ENCODE results near the gene ST7. TPM values are rescaled to one million over a fixed set of nuclear protein-coding genes. Genes with fewer than 3 reads are reported as not detected.

ST7 gene
- polyA plus RNA-seq, 1 donor from 2014 or later: 4.4 TPM

DNA sequence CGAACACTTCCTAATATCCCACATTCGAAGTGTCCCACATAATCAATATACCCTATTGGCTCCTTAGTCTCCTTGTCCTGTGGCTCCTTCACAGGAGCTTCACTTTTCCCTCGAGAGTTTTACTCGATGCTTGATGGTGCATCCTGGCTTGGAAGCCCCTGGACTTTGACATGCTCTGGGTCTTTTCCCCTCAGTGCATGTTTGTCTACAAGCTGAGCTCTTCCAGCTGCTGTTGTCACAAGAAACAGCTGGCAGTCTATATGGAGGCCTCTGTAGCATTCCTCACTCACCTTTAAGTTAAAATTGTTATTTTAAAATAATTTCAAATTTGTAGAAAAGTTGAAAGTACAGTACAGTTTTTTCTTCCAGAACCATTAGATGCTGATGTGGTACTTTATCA, 27.1 kb downstream of the ST7 start:
- Mint-ChIP-seq H3K27me3 (no peaks in the 10 kb centered on the region), H3K4me1 (peaks cover 0 to 1% (median 0%) of the 10 kb centered on the region in 3 donors), H3K36me3 (no peaks in the 10 kb centered on the region), H3K27ac (no peak overlapping the region), H3K9me3 (no peaks in the 10 kb centered on the region), H3K4me3 (no peak overlapping the region)

DNA sequence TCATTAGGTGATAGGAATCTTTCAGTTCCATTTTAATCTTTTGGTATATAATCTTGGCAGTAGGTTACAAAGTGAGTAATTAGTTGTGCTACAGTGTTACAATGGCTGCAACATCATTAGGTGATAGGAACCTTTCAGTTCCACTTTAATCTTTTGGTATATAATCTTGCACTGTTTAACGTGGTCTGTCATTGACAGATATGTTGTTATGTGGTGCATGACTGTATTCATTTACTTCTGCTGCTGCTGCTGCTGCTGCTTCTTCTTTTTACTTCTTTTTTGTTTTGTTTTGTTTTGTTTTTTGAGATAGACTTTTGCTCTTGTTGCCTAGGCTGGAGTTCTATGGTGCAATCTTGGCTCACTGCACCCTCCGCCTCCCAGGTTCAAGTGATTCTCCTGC, 28.6 kb downstream of the ST7 start:
- Mint-ChIP-seq H3K27me3 (no peaks in the 10 kb centered on the region), H3K36me3 (no peaks in the 10 kb centered on the region), H3K4me1 (peaks cover 0 to 1% (median 0%) of the 10 kb centered on the region in 3 donors), H3K4me3 (no peak overlapping the region), H3K27ac (no peak overlapping the region), H3K9me3 (no peaks in the 10 kb centered on the region)

GRCh38 chr7:116984511-116984910, 31.2 kb downstream of the ST7 start:
- peak overlapping the region in 1 of 3 donors; percentile 47 for H3K27ac Mint-ChIP-seq
- peaks cover 0 to 1% (median 0%) of the 10 kb centered on the region in 3 donors for H3K4me1 Mint-ChIP-seq
- H3K36me3 Mint-ChIP-seq: no peaks in the 10 kb centered on the region
- no peak overlapping the region for H3K4me3 Mint-ChIP-seq
- H3K9me3 Mint-ChIP-seq: no peaks in the 10 kb centered on the region
- no peaks in the 10 kb centered on the region for H3K27me3 Mint-ChIP-seq

DNA sequence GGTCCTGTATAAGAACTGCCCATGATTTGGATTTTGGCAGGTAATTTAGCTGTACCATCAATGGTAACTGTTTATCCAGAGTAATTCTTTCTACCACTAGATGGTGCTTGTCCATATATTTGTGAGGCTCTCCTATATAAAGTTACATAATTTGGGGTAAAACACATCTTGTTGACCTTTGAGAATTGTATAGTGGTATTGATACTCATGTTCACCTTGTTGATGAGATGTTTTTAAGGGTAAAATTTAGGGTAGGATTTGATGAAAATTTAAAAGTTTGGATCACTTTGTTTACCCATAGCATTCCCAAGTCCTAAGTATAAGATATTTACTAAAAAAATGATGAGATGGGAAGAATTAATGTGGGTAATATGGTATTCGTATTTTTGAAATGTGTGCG, 31.6 kb downstream of the ST7 start:
- no peaks in the 10 kb centered on the region for H3K27me3 Mint-ChIP-seq
- peak overlapping the region in 1 of 3 donors; percentile 47 for H3K27ac Mint-ChIP-seq
- H3K36me3 Mint-ChIP-seq: no peaks in the 10 kb centered on the region
- H3K9me3 Mint-ChIP-seq: no peaks in the 10 kb centered on the region
- no peak overlapping the region for H3K4me3 Mint-ChIP-seq
- peaks cover 0 to 1% (median 0%) of the 10 kb centered on the region in 3 donors for H3K4me1 Mint-ChIP-seq

- Mint-ChIP-seq H3K9me3 (no peaks in the 10 kb centered on the region), H3K36me3 (no peaks in the 10 kb centered on the region), H3K4me1 (peaks cover 0 to 1% (median 0%) of the 10 kb centered on the region in 3 donors), H3K4me3 (no peak overlapping the region), H3K27me3 (no peaks in the 10 kb centered on the region), H3K27ac (no peak overlapping the region)
Measured at GRCh38 chr7:116985575-116985974, 32.3 kb downstream of the ST7 start.

- Mint-ChIP-seq H3K4me3 (no peak overlapping the region), H3K36me3 (no peaks in the 10 kb centered on the region), H3K4me1 (peaks cover 0 to 1% (median 0%) of the 10 kb centered on the region in 3 donors), H3K27me3 (no peaks in the 10 kb centered on the region), H3K9me3 (peaks cover 0 to 5% (median 2%) of the 10 kb centered on the region in 3 donors), H3K27ac (no peak overlapping the region)
Measured at GRCh38 chr7:116986611-116987565, 33.6 kb downstream of the ST7 start.

- H3K4me1 Mint-ChIP-seq: peaks cover 0 to 1% (median 0%) of the 10 kb centered on the region in 3 donors
- H3K4me3 Mint-ChIP-seq: no peak overlapping the region
- no peaks in the 10 kb centered on the region for H3K27me3 Mint-ChIP-seq
- H3K27ac Mint-ChIP-seq: no peak overlapping the region
- peaks cover 0 to 5% (median 2%) of the 10 kb centered on the region in 3 donors for H3K9me3 Mint-ChIP-seq
- no peaks in the 10 kb centered on the region for H3K36me3 Mint-ChIP-seq
Measured at GRCh38 chr7:116988363-116988989, 35.2 kb downstream of the ST7 start.

DNA sequence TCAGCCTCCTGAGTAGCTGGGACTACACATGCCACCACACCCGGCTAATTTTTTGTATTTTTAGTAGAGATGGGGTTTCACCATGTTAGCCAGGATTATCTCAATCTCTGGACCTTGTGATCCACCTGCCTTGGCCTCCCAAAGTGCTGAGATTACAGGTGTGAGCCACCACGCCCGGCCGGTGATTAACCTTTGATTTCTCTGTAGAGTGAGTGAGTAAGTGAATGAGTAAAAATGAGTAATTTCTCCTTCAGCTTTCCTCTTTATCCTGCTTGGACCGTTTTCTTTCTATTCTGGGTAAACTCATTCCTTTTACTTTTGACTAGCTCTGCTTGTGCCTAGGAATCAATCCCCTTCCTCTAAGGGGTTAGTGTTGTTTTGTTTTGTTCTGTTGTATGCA, 36.8 kb downstream of the ST7 start:
- H3K4me3 Mint-ChIP-seq: no peak overlapping the region
- H3K27ac Mint-ChIP-seq: no peak overlapping the region
- no peaks in the 10 kb centered on the region for H3K36me3 Mint-ChIP-seq
- peaks cover 0 to 3% (median 0%) of the 10 kb centered on the region in 3 donors for H3K4me1 Mint-ChIP-seq
- H3K9me3 Mint-ChIP-seq: peaks cover 0 to 5% (median 2%) of the 10 kb centered on the region in 3 donors
- no peaks in the 10 kb centered on the region for H3K27me3 Mint-ChIP-seq

GRCh38 chr7:116991233-116991632, 37.9 kb downstream of the ST7 start:
- Mint-ChIP-seq H3K4me3 (no peak overlapping the region), H3K27me3 (no peaks in the 10 kb centered on the region), H3K27ac (no peak overlapping the region), H3K9me3 (peaks cover 0 to 5% (median 2%) of the 10 kb centered on the region in 3 donors), H3K4me1 (peaks cover 0 to 3% (median 0%) of the 10 kb centered on the region in 3 donors), H3K36me3 (no peaks in the 10 kb centered on the region)

- Mint-ChIP-seq H3K4me1 (peaks cover 0 to 2% (median 0%) of the 10 kb centered on the region in 3 donors), H3K4me3 (no peak overlapping the region), H3K9me3 (peaks cover 0 to 5% (median 2%) of the 10 kb centered on the region in 3 donors)
Measured at GRCh38 chr7:116994611-116995010, 41.3 kb downstream of the ST7 start.

GRCh38 chr7:116997972-116998371, 44.7 kb downstream of the ST7 start:
- Mint-ChIP-seq H3K9me3 (no peaks in the 10 kb centered on the region), H3K27ac (no peak overlapping the region), H3K4me1 (peaks cover 0 to 2% (median 2%) of the 10 kb centered on the region in 3 donors), H3K36me3 (peaks cover 3% of the 10 kb centered on the region), H3K4me3 (no peak overlapping the region), H3K27me3 (no peaks in the 10 kb centered on the region)

More at GRCh38 chr7:116994611-116995010, 41.3 kb downstream of the ST7 start:
- H3K27me3 Mint-ChIP-seq: no peaks in the 10 kb centered on the region
- no peak overlapping the region for H3K27ac Mint-ChIP-seq
- H3K36me3 Mint-ChIP-seq: peaks cover 1% of the 10 kb centered on the region

DNA sequence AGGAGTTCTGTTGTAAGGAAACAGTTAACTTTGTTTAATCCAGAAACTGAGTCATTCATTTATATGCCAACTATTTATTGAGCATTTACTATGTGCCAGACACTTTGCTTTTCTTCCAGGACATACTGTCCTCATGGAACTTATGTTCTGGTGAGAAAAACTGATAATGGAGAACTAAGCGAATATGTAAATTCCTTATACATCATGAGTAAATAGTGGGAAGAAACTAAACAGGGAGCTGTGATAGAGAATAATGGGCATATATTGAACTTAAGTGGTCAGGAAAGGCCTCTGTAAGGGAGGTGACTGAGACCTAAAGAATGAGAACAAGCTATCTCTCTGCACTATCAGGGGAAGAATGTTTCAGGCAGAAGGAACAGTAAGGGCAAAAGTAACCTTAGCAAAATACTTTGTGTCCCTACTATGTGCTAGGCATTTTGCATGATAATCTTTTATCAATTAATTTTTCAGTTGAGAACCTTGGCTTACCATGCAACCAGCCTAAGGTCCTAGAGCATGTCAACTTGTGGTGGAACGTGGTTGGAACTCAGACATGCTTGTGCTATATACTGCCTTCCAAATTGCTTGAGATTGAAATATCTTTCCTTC, 45.4 kb downstream of the ST7 start:
- Mint-ChIP-seq H3K4me1 (peaks cover 0 to 2% (median 2%) of the 10 kb centered on the region in 3 donors), H3K27me3 (no peaks in the 10 kb centered on the region), H3K9me3 (no peaks in the 10 kb centered on the region), H3K4me3 (no peak overlapping the region), H3K27ac (no peak overlapping the region), H3K36me3 (peaks cover 5% of the 10 kb centered on the region)

DNA sequence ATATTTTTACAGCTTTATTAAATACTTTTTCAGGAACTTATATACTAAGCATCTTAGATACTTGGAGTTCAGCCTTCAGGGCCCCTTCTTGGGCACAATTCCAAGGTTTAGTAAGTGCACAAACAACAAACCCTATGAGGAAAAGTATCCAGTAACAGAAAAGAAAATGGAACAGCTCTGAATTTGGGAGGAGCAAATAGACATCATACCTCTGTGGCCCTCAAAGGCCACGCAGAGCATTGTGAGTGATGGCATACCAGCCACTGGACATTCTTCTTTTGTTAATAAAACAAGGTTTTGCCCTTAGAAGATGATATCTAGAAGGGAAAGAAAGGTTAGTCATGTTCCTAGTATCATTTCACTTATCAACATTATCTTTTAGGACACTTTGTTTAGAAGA, 46.0 kb downstream of the ST7 start:
- Mint-ChIP-seq H3K27me3 (no peaks in the 10 kb centered on the region), H3K36me3 (peaks cover 5% of the 10 kb centered on the region), H3K4me1 (peaks cover 0 to 2% (median 2%) of the 10 kb centered on the region in 3 donors), H3K27ac (no peak overlapping the region), H3K4me3 (no peak overlapping the region), H3K9me3 (no peaks in the 10 kb centered on the region)

- H3K27ac Mint-ChIP-seq: no peak overlapping the region
- H3K36me3 Mint-ChIP-seq: peaks cover 5% of the 10 kb centered on the region
- no peak overlapping the region for H3K4me3 Mint-ChIP-seq
- H3K27me3 Mint-ChIP-seq: no peaks in the 10 kb centered on the region
- peaks cover 0 to 1% (median 0%) of the 10 kb centered on the region in 3 donors for H3K9me3 Mint-ChIP-seq
- peaks cover 0 to 2% (median 0%) of the 10 kb centered on the region in 3 donors for H3K4me1 Mint-ChIP-seq
Measured at GRCh38 chr7:117001283-117001682, 48.0 kb downstream of the ST7 start.

DNA sequence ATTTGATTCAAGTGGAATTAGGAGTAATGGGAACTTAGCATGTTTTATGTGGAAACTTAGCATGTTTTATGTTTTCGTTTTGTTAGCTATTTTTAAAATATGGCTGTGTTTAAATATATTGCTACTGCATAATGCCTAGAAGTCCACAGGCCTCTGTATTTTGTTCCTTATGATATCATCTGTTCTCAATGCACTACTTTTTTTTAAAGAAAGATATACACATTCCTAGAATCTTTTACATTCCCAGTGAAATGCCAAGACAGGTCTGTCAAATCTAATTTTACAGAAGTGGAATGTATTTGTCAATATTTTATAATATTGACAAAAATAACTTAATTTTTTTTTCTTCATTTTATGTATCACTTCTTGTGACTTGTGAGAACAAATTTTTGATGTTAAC, 51.6 kb downstream of the ST7 start:
- peaks cover 9 to 15% (median 10%) of the 10 kb centered on the region in 3 donors for H3K4me1 Mint-ChIP-seq
- peaks cover 3% of the 10 kb centered on the region for H3K36me3 Mint-ChIP-seq
- H3K9me3 Mint-ChIP-seq: peaks cover 0 to 1% (median 0%) of the 10 kb centered on the region in 3 donors
- no peak overlapping the region for H3K27ac Mint-ChIP-seq
- H3K4me3 Mint-ChIP-seq: no peak overlapping the region
- H3K27me3 Mint-ChIP-seq: no peaks in the 10 kb centered on the region
